GM12865 (cell line): ENCODE data around the gene DHX34.
A peak's percentile ranks its signal among the peaks of the same experiment; 100 is the strongest.

Source experiments
- DNase-seq: peaks from one replicate; pipeline ENCODE4 v3.0.0; 2010; ENCODE audit warnings: low read depth
- H3K4me3 ChIP-seq: 2 replicates; pipeline ENCODE4 v1.5.1; 2011; ENCODE audit warnings: mild to moderate bottlenecking, low read depth, low read length, control low read depth
- CTCF ChIP-seq: IDR thresholded peaks from 2 replicates; pipeline ENCODE4 v1.5.1; 2011; ENCODE audit warnings: low read length, control low read depth, low read depth, inconsistent platforms; ENCODE audit not compliant: insufficient read depth; ENCODE audit errors: missing control alignments

Gene DHX34

GRCh38 chr19:47309038-47309437 lies 40.1 kb upstream of the DHX34 start:
- no peak for DNase-seq

DNA sequence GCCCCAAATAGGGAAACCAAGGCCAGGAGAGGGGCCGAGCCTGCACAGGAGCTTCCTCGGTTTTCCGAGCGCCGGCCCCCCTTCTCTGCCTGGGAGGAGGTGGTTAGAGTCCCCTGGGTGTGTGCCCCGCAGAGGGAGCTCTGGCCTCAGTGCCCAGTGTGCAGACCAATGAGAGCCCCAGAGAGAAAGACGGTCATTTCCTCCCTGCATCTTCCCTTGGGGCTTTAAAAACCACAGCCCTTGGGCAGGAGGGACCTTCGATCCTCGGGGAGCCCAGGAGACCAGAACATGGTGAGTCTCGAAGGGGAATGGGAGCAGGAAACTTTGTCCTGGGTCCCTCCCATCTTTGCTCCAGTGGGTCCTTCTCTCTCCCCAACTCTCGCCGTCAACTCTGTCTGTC lies 39.5 kb upstream of the DHX34 start, which contains the start of gene C5AR1:
Gene C5AR1 (plus strand): TSS at position 254 of the 400 bp plus-strand sequence. CDS start 35 bp downstream, at position 289.
- no peak within 1 kb of the TSS for H3K4me3 ChIP-seq

More at GRCh38 chr19:47309038-47309437, 40.1 kb upstream of the DHX34 start:
- no peak overlapping the region for H3K4me3 ChIP-seq
- no peak for TF ChIP-seq CTCF

DNA sequence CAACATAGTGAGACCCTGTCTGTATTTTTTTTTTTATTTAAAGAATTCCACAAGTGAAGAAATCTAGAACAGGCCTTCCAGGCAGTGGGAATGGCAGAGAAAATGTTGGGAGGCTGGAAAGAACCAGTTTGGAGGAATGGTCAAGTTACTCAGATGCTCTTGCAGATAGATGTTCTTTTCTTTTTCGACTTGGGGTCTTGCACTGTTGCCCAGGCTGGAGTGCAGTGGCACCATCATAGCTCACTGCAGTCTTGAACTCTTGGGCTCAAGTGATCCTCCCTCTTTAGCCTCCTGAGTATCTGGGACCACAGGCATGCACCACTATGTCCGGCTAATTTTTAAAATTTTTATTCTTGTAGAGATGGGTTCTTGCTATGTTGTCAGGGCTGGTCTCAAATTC lies 38.8 kb upstream of the DHX34 start:
- TF ChIP-seq CTCF: no peak
- no peak overlapping the region for H3K4me3 ChIP-seq
- DNase-seq: no peak

More for the DNA sequence above, 39.5 kb upstream of the DHX34 start, which contains the start of gene C5AR1:
- peak; percentile 37 for DNase-seq
- no peak for TF ChIP-seq CTCF

DNA sequence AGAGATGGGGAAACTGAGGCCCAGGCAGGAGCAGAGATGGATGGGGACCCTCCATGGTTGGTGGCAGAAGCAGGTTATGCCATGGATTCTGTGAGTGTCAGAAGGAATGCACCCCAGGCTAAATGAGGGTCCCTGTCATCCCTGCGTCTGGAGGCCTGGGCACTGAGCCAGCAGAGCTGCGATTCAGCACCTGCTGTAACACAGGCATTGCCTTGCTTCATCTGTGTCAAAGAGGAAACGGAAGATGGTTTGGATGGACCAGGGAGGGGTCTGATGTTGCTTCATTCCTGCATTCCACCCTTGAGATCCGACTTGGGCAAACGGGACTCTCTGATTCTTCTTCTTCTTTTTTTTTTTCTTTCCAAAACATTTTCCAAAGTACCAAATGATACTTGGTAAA lies 38.3 kb upstream of the DHX34 start:
- TF ChIP-seq CTCF: no peak
- H3K4me3 ChIP-seq: no peak overlapping the region
- DNase-seq: no peak

DNA sequence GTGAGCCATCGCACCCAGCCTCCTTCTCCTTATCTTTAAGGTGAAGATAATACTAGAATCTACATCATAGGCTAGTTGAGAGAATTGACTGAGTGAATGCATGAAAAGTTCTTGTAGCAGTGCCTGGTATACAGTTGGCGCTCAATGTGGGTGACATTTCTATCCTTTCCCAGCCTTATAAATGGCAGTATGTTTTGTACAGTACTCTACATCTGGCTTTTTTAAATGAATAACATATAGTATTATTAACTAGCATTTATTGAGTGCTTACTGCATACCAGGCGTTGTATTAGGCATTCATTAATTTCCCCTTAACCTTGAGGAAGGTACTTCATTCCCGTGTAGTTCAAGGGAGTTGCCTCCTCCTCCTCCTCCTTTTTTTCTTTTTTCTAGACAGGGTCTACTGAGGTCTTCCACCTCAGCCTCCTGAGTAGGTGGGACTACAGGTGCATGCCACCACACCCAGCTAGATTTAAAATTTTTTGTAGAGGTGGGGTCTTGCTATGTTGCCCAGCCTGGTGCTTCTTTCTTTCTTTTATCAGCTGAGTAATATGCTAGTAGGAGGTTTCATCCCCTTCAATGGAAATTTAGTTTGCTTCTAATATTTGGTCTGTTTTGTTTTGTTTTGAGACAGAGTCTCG lies 36.6 kb upstream of the DHX34 start:
- no peak for DNase-seq
- H3K4me3 ChIP-seq: no peak overlapping the region
- TF ChIP-seq CTCF: no peak

- H3K4me3 ChIP-seq: no peak overlapping the region
- no peak for DNase-seq
- TF ChIP-seq CTCF: no peak
Observed at GRCh38 chr19:47313754-47314295, 35.3 kb upstream of the DHX34 start.
